Measurements from ENCODE around the gene GPR25.

GRCh38 chr1:200892546-200892945 lies 19.8 kb downstream of the GPR25 start:
- TF ChIP-seq GATA2 (IDR thresholded peaks at IDR 0.05; ENCODE audit: low read depth, low read length) (no peak), GATA3 (IDR thresholded peaks at IDR 0.05; ENCODE audit: low read depth, low read length) (no peak)

Measured in SH-SY5Y (cell line).